ENCODE measurements around the gene CARTPT. TPM values are rescaled to one million over a fixed set of nuclear protein-coding genes. Genes with fewer than 3 reads are reported as not detected.

CARTPT gene
- total and polyA plus RNA-seq, 10 of the 15 experiments (the other 5 are each of a cell fraction or from before 2014, with no cell fraction given) = not detected

DNA sequence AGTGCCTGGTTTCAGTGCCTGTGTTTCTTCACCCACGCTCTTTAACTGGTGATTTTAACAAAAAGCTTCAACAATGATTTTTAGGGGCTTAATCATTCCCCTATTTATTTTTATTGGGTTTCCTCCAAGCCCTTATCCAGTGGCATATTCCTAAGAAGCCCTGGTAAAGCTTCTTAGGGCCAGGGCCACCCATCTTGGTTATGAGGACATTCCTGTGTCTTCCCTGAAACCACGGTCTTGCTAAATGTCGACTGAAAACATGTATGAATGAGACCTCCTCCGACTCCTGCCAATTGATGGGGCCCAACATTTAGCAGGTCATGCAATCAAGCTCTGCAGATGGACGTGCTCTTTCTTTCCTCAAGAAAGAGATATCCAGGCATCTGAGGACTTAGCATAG lies 13.7 kb upstream of the CARTPT start (continued):
- TF ChIP-seq RB1 (IDR thresholded peaks at IDR 0.05; ENCODE audit: borderline replicate concordance) = no peak
- TF ChIP-seq EGR1 (IDR thresholded peaks at IDR 0.05; ENCODE audit: borderline replicate concordance in 1 of 2, low read depth in 2 of 2, low read length in 2 of 2) = no peak
- no peak for TF ChIP-seq USF2 (IDR thresholded peaks at IDR 0.05; ENCODE audit: borderline replicate concordance, low read depth, low read length)

GRCh38 chr5:71706906-71707305 lies 12.2 kb upstream of the CARTPT start:
- Histone ChIP-seq H3K36me3 (ENCODE audit: control insufficient read depth in 2 of 2, insufficient read depth in 2 of 2, low read length in 1 of 2) (no peaks in the 10 kb centered on the region), H4K20me1 (ENCODE audit: control insufficient read depth, insufficient read depth) (no peaks in the 10 kb centered on the region), H3K4me2 (ENCODE audit: control insufficient read depth, insufficient read depth) (no peak overlapping the region), H3K27me3 (replicated peaks in 1 of 2; ENCODE audit: control insufficient read depth in 2 of 2, insufficient read depth in 2 of 2, low read length in 1 of 2) (no peaks in the 10 kb centered on the region), H3K9me3 (replicated peaks; ENCODE audit: control insufficient read depth, insufficient read depth, low read length) (no peaks in the 10 kb centered on the region), H3K9ac (ENCODE audit: control insufficient read depth, insufficient read depth, low read length) (no peak overlapping the region), H3K79me2 (ENCODE audit: control insufficient read depth, insufficient read depth, low read length) (no peaks in the 10 kb centered on the region), H3K27ac (ENCODE audit: control insufficient read depth, insufficient read depth) (no peak overlapping the region), H3K4me1 (ENCODE audit: control insufficient read depth, insufficient read depth, low read length) (no peaks in the 10 kb centered on the region), H3K4me3 (no peak overlapping the region), H2AFZ (ENCODE audit: control insufficient read depth, low read depth, low read length) (no peak overlapping the region)
- no TSS peak for BruUV-seq (replicated peaks)
- CTCF ChIA-PET = interaction anchor here (1.8 kb wide), 1 partner anchor 9 kb away, joined by 8 read pairs; no protein-coding TSS in a partner anchor
- SMC1A ChIA-PET (ENCODE audit: uncharacterized antibody, unreplicated experiment) = no interaction called here
- RAD21 ChIA-PET (ENCODE audit: unreplicated experiment) = no interaction called here
- in situ Hi-C loops (cut with MboI) = no loop called here
- FAIRE-seq = no peak
- TF ChIP-seq LARP7 (IDR thresholded peaks at IDR 0.05) (no peak), MLLT1 (IDR thresholded peaks at IDR 0.05) (no peak), TARDBP (IDR thresholded peaks at IDR 0.05; ENCODE audit: borderline replicate concordance) (no peak), SIX5 (IDR thresholded peaks at IDR 0.05; ENCODE audit: low read depth, low read length, severe bottlenecking) (no peak), BCLAF1 (IDR thresholded peaks at IDR 0.05) (no peak)
- no peak for DNase-seq (ENCODE audit: low read depth, low spot score)
- intact Hi-C loops (cut with micrococcal nuclease; ENCODE audit: unreplicated experiment) = no loop called here
- ATAC-seq = no peak
- POLR2A ChIA-PET = no interaction called here
- 91% methylated on average over 3 of the region's 3 CpGs for WGBS (ENCODE audit: insufficient coverage, insufficient replicate concordance, low lambda C conversion rate, missing lambda C conversion rate)

Data from GM12878 (cell line).